ES-I3 (cell line): ENCODE results near the gene ALDH1L2.
A peak's percentile ranks its signal among the peaks of the same experiment; 100 is the strongest.

Experiments used
- H3K36me3 ChIP-seq: 2 replicates; pipeline ENCODE4 v1.6.1; 2013; ENCODE audit warnings: mild to moderate bottlenecking, low read length, control low read depth, moderate library complexity; ENCODE audit not compliant: insufficient read depth
- H3K4me1 ChIP-seq: 2 replicates; pipeline ENCODE4 v1.6.1; 2013; ENCODE audit warnings: mild to moderate bottlenecking, control low read depth, low read length; ENCODE audit not compliant: insufficient read depth
- H3K9ac ChIP-seq: 2 replicates; pipeline ENCODE4 v1.6.1; 2013; ENCODE audit warnings: low read depth, mild to moderate bottlenecking, low read length, moderate library complexity
- H3K9me3 ChIP-seq: 2 replicates; pipeline ENCODE4 v1.6.1; 2013; ENCODE audit warnings: mild to moderate bottlenecking, low read length, moderate library complexity; ENCODE audit not compliant: control insufficient read depth, insufficient read depth

ALDH1L2 gene

DNA sequence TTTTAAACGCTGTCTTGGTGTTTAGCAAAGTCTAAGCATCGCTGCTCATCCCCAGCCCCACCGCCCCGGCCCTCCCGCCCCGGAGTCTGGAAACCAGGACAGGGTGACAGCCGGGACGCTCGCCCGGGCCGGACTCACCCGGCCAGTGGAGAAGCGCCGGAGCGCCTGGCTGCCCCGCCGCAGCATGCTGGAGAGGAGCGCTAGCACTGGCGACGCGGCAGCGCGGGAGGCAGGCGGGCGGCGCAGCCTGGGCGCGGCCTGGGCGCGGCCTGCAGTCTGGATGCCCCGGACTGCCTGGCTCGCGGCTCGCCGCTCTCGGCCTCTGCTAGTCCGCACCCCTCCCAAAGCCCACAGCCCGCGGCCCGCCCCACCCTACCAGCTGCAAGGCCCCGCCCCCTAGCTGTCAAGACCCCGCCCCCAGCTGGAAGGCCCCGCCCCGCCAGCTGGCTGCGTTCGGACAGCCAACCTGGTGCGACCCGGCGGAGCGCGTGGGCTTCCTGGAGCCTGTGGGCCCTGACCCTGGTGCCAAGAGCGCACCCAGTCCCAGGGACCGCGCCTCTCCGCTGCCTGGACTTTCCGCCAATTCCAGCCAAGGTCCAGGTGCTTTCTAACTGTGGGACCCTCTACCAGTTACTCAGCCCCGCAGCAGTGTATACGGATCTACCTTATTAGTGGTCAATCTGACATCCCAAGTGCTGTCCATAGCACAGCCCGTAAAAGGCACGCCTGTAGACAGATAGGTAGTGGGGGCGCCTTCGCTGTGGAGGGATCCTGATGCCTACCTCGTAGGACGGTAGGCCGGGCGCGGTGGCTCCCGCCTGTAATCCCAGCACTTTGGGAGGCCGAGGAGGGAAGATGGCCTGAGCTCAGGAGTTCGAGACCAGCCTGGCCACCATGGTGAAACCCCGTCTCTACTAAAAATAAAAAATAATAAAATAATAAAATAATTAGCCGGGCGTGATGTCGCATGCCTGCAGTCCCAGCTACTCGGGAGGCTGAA lies at the start of gene ALDH1L2:
Gene ALDH1L2, minus strand, starts transcription at position 208 of the 1,000 bp plus-strand sequence. Its CDS starts 22 bp downstream, at position 186.
- no peaks in the 10 kb centered on the region for H3K9me3 ChIP-seq
- peak within 1 kb of the TSS; percentile 77 for H3K9ac ChIP-seq
- H3K4me1 ChIP-seq: peaks cover 12% of the 10 kb centered on the region
- no peaks in the 10 kb centered on the region for H3K36me3 ChIP-seq

DNA sequence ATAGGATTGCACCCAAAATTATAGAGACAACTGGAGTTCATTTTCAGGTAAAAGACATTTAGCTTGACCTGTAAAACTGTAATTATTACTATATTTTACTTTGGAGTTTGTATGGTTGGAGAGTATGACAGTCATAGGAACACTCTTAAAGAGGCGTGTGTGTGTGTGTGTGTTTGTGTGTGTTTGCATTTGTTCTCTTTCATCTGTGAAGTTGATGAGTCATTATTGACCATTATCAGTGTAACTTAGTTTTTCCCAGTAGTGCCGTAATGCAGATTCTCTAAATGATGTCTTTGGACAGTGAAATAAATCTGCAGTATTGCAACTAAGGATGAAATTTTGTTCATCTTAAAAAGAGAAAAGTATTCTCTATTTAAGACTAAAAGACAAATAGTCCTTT lies 36.3 kb upstream of the ALDH1L2 start:
- Histone ChIP-seq H3K9ac (no peak overlapping the region), H3K36me3 (peaks cover 30% of the 10 kb centered on the region), H3K9me3 (no peaks in the 10 kb centered on the region), H3K4me1 (no peaks in the 10 kb centered on the region)

GRCh38 chr12:105116969-105117368 lies 32.7 kb upstream of the ALDH1L2 start:
- no peaks in the 10 kb centered on the region for H3K9me3 ChIP-seq
- peaks cover 21% of the 10 kb centered on the region for H3K36me3 ChIP-seq
- no peak overlapping the region for H3K9ac ChIP-seq
- no peaks in the 10 kb centered on the region for H3K4me1 ChIP-seq

- Histone ChIP-seq H3K36me3 (peaks cover 12% of the 10 kb centered on the region), H3K9ac (no peak overlapping the region), H3K4me1 (no peaks in the 10 kb centered on the region), H3K9me3 (no peaks in the 10 kb centered on the region)
Measured at GRCh38 chr12:105113094-105113493, 28.8 kb upstream of the ALDH1L2 start.

DNA sequence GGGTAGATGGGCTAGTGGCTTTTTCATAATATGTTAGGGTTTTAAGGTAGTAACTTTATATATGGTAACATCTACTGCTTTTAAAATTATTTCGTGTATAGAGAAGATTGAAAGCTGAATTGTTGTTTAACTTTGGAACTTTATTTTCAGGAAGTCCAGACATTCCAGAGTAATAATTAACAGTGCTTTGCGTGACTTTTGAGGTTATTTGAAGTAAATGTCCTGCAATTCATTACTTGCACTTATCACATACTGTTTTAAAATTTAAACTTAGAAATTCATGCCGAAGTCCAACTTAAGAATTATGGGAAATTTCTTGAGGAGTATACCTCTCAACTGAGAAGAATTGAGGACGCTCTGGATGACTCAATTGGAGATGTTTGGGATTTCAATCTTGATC lies 26.6 kb upstream of the ALDH1L2 start:
- no peak overlapping the region for H3K9ac ChIP-seq
- no peaks in the 10 kb centered on the region for H3K9me3 ChIP-seq
- H3K4me1 ChIP-seq: no peaks in the 10 kb centered on the region
- peaks cover 5% of the 10 kb centered on the region for H3K36me3 ChIP-seq

DNA sequence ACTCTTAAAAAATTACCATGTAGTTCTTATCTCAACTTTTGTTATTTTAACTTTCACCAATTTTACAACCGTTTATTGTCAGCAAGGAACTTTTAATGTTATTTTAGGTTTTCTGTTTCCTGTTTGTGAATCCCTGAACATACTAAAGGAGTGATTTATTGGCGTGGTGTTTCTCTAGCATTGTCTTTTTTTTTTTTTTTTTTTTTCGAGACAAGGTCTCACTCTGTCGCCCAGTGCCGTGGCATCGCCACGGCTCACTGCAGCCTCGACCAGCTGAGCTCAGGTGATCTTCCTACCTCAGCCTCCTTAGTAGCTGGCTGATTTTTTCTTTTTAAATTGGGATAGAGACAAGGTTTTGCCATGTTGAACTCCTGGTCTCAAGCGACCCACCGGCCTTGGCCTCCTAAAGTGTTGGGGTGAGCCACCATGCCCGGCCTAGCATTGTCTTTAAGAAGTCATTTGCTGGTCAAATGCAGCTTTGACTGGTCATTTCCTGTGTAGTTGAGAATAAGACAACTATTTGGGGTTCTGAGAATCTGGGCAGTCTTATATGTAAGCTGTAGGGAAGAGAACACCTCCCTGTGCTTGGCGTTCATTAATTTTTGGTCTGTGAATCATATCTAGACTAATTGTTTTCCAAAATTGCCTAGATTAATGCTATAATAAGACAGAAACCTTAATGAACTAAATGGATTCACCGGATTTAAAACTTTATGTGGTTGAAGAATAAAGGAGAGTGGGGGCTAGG lies 25.4 kb upstream of the ALDH1L2 start:
- no peaks in the 10 kb centered on the region for H3K4me1 ChIP-seq
- H3K9ac ChIP-seq: peak overlapping the region; percentile 65
- H3K36me3 ChIP-seq: peaks cover 2% of the 10 kb centered on the region; the same call in 1 of the 2 replicates
- H3K9me3 ChIP-seq: no peaks in the 10 kb centered on the region

DNA sequence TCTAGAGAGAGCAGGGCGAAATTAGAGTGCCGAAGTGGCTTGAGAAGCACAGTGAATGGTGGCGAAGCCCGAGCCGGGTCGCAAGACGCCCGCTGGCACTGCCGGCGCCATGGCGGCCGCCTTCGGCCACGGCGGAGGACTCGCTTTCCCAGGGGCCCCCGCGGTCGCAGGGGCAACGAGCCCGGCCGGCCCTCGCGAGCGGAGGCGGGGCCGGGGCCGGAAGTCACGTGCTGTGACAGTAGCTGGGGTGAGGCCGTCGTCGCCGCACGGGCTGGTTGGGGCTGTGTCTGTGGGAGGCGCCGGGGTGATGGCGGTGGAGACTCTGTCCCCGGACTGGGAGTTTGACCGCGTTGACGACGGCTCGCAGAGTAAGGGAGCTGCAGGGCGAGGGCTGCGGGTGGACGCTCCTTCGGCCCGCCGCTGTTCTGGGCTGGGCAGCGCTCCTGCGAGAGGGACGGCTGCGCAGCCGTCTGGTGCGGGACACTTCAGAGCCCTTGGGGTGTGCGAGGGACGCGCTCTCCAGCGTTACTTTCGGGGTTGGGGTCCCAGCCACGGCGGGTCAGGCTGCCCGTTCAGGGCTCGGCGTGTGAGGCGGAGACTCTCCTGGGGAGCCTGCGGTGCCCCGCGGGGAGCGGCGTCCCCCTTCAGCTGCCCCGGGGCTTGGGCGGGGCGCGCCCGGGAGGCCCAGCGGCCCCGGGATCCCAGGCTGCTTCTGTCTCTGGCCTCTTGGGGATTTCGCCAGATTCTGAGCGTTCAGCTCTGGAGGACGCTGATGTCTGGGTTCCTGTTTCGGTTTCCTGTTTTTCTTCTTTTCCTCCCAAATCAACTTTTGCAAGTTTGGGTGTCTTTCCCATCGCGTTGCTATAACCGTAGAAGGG lies 23.5 kb upstream of the ALDH1L2 start, which contains the start of gene WASHC4:
Gene WASHC4, plus strand, starts transcription at position 238 of the 878 bp plus-strand sequence. Its CDS starts 70 bp downstream, at position 308.
- no peaks in the 10 kb centered on the region for H3K4me1 ChIP-seq
- no peaks in the 10 kb centered on the region for H3K9me3 ChIP-seq
- H3K36me3 ChIP-seq: no peaks in the 10 kb centered on the region; the same call in 1 of the 2 replicates
- peak within 1 kb of the TSS; percentile 65 for H3K9ac ChIP-seq

- H3K4me1 ChIP-seq: no peaks in the 10 kb centered on the region
- H3K36me3 ChIP-seq: no peaks in the 10 kb centered on the region; the same call in 1 of the 2 replicates
- no peaks in the 10 kb centered on the region for H3K9me3 ChIP-seq
- H3K9ac ChIP-seq: peak overlapping the region; percentile 65
Measured at GRCh38 chr12:105107171-105107493, 22.9 kb upstream of the ALDH1L2 start.

DNA sequence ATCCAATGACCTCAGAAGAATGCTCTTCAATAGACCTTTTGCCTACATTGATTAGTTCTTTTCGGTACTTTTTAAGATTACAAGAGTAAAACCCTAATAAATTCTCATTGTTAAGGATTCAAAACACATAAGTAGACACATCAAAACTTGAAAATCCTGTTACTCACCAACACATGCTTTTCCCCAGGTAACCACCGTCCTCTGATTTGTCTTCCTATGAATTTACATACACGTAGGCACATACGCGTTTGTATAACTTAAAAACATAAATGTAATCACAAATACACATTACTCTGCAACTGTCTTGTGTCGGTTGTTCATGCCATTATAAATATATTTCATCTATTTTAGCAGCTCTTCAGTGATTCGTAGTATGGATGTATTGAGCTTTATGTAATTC lies 22.4 kb upstream of the ALDH1L2 start:
- H3K36me3 ChIP-seq: no peaks in the 10 kb centered on the region
- no peaks in the 10 kb centered on the region for H3K9me3 ChIP-seq
- H3K9ac ChIP-seq: peak overlapping the region; percentile 65; the same call in 1 of the 2 replicates
- H3K4me1 ChIP-seq: no peaks in the 10 kb centered on the region

- no peaks in the 10 kb centered on the region for H3K36me3 ChIP-seq
- no peaks in the 10 kb centered on the region for H3K9me3 ChIP-seq
- H3K4me1 ChIP-seq: peaks cover 6% of the 10 kb centered on the region; the same call in 1 of the 2 replicates
- H3K9ac ChIP-seq: no peak overlapping the region
Measured at GRCh38 chr12:105104762-105105161, 20.5 kb upstream of the ALDH1L2 start.

DNA sequence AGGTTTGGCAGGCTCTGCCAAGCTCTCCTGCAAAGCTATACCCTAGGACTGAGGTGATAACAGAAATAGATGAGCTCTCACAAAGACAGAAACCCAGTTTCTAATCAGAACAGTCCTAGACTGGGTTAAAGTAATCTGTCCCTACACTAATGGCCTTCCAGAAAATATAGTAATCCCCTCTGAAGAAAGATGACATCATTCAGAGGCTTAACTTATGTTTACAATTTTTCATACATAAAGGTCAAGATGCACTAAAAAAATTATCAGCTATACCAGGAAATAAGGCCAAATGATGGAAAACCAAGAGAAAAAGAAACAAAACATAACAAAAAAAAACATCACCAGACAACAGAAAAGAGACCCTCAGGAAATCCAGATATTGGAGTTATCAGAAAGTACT lies 18.4 kb upstream of the ALDH1L2 start:
- Histone ChIP-seq H3K9me3 (no peaks in the 10 kb centered on the region), H3K9ac (no peak overlapping the region)

DNA sequence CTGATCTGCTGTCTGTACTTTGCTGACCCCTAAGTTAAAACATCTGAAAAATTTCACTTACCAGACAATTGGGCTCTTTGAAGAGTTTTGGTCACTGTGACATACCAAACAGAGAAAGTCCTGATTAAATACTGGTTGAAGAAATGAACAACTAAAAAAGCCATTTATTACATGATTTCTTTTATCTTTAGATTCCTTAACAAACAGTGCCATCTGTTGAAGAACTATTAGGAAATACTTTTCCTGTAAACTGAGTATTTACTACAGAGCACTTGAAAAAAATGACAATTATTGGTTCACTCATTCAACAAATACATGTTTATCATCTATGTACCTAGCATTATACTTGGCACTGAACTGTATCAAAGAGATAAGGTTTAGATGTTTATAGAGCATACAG lies 16.7 kb upstream of the ALDH1L2 start:
- H3K9me3 ChIP-seq: no peaks in the 10 kb centered on the region
- H3K9ac ChIP-seq: no peak overlapping the region
- H3K4me1 ChIP-seq: peaks cover 6% of the 10 kb centered on the region; the same call in 1 of the 2 replicates
- no peaks in the 10 kb centered on the region for H3K36me3 ChIP-seq

More for the DNA sequence above, 18.4 kb upstream of the ALDH1L2 start:
- H3K4me1 ChIP-seq: peaks cover 6% of the 10 kb centered on the region; the same call in 1 of the 2 replicates
- H3K36me3 ChIP-seq: no peaks in the 10 kb centered on the region

GRCh38 chr12:105100207-105100985 lies 16.1 kb upstream of the ALDH1L2 start:
- Histone ChIP-seq H3K36me3 (no peaks in the 10 kb centered on the region), H3K9ac (no peak overlapping the region), H3K9me3 (no peaks in the 10 kb centered on the region), H3K4me1 (peaks cover 6% of the 10 kb centered on the region; the same call in 1 of the 2 replicates)
